Activated CD4-positive, CD25-positive, alpha-beta regulatory T cell (primary cell): ENCODE measurements around the gene KRT74.

Source experiments
- DNase-seq, 4 experiments: peaks; one replicate each; lab custom pipeline; 2025; lab: John Stamatoyannopoulos, UW

Gene KRT74

GRCh38 chr12:52521175-52521567 lies 52.5 kb downstream of the KRT74 start:
- no peak for DNase-seq

GRCh38 chr12:52519826-52520662 lies 53.6 kb downstream of the KRT74 start, which contains the start of gene KRT5:
Gene KRT5, minus strand, starts transcription at chr12:52520394. Its CDS starts 98 bp downstream, at chr12:52520296.
- no peak for DNase-seq

- no peak for DNase-seq
These were observed 54.3 kb downstream of the KRT74 start for GRCh38 chr12:52519387-52519703.

GRCh38 chr12:52518574-52519386 lies 54.9 kb downstream of the KRT74 start:
- DNase-seq, result no peak

GRCh38 chr12:52517888-52518287 lies 55.8 kb downstream of the KRT74 start:
- DNase-seq, result no peak

DNA sequence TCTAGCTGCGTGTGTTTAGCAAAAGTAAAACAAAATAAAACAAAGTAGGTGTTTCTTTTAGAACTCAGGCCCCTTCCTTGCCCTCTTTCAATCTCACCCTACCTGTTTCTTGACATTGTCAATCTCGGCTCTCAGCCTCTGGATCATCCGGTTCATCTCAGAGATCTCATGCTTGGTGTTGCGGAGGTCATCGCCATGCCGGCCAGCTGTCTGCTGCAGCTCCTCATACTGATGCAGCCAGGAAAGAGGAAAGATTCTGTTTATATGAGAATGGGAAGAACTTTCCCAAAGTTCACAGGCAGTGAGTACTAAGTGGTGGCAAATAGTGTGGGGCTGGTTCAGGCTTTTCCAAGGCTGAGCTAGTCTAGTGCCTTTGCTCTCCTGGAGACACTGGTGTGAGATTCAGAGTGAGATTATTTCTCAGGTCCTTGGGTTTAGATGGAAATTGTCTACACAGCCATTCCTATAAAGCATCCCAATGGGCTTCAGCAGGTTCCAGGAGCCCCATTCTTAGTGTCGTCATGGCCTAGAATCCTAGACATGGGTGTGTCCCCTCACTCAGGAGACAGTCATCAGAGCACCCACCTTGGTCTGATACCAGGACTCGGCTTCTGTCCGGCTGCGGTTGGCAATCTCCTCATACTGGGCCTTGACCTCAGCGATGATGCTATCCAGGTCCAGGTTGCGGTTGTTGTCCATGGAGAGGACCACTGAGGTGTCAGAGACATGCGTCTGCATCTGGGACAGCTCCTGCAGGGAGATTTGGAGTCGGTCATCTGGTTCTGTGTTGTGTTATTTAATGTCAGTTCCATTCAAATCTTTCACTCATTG lies 56.4 kb downstream of the KRT74 start:
- DNase-seq, result no peak

- DNase-seq, result no peak
These were observed 57.5 kb downstream of the KRT74 start for GRCh38 chr12:52515927-52516831.
